GM19438 (cell line): Measurements from ENCODE around the gene CCDC9.
"Not testable (repeated sequence)": the region's sequence is repeated elsewhere in the genome, so short reads cannot be mapped to it uniquely, and the experiment has no call there.

Source experiments
- ATAC-seq: cut with Tn5 transposase; IDR thresholded peaks from one replicate; pipeline ENCODE4 v1.9.1; 2021; ENCODE audit warnings: low read depth; ENCODE audit not compliant: unreplicated experiment

CCDC9 gene

GRCh38 chr19:47231215-47232054 lies 24.9 kb upstream of the CCDC9 start:
- no peak for ATAC-seq

- no peak for ATAC-seq
Observed at GRCh38 chr19:47232422-47233211, 23.7 kb upstream of the CCDC9 start.

GRCh38 chr19:47236072-47236675 lies 20.2 kb upstream of the CCDC9 start:
- no peak for ATAC-seq

- ATAC-seq = no peak
Observed at GRCh38 chr19:47239152-47239551, 17.2 kb upstream of the CCDC9 start.

- ATAC-seq = no peak
Observed at GRCh38 chr19:47239610-47240296, 16.6 kb upstream of the CCDC9 start.

GRCh38 chr19:47240556-47240955 lies 15.8 kb upstream of the CCDC9 start:
- ATAC-seq = no peak

- no peak for ATAC-seq
Observed at GRCh38 chr19:47240996-47241918, 15.1 kb upstream of the CCDC9 start.

- ATAC-seq = no peak
Observed at GRCh38 chr19:47241919-47242577, 14.3 kb upstream of the CCDC9 start.

- ATAC-seq = no peak
Observed at GRCh38 chr19:47243364-47243775, 13.0 kb upstream of the CCDC9 start.

- ATAC-seq = peak; percentile 68
Observed at GRCh38 chr19:47243776-47244547, 12.4 kb upstream of the CCDC9 start.

GRCh38 chr19:47247308-47247990 lies 8.9 kb upstream of the CCDC9 start:
- no peak for ATAC-seq

GRCh38 chr19:47253016-47253415 lies 3.3 kb upstream of the CCDC9 start:
- not testable (repeated sequence) for ATAC-seq

- no peak for ATAC-seq
Observed at GRCh38 chr19:47253467-47253881, 2.9 kb upstream of the CCDC9 start.

- ATAC-seq = no peak
Observed at GRCh38 chr19:47253970-47254369, 2.4 kb upstream of the CCDC9 start.

GRCh38 chr19:47256693-47257410 lies 527 bp downstream of the CCDC9 start:
- peak; percentile 74 for ATAC-seq

GRCh38 chr19:47257411-47258169 lies 1.3 kb downstream of the CCDC9 start:
- ATAC-seq = no peak
